Common myeloid progenitor, CD34-positive (primary cell): ENCODE results near the gene TEX11.
"Not testable (repeated sequence)": the region's sequence is repeated elsewhere in the genome, so short reads cannot be mapped to it uniquely, and the experiment has no call there.

Experiments
- CTCF ChIA-PET: fragments of 350-600 bp; sonication (Branson Sonifier 250); formaldehyde crosslinking; loops from one replicate; lab custom pipeline; 2021; ENCODE audit warnings: antibody characterized with exemption; lab: Charles Lee
- POLR2A ChIA-PET: fragments of 350-600 bp; sonication (Branson Sonifier 250); formaldehyde crosslinking; loops from one replicate; lab custom pipeline; 2021; ENCODE audit warnings: antibody characterized with exemption; lab: Charles Lee
- DNase-seq, 3 donors: peaks; one replicate each; pipeline versions ENCODE4 v3.0.0 to v3.0.0-alpha.2; 2013
- H3K27ac ChIP-seq, 2 experiments: 1 replicate in 1 of 2; 2 replicates in 1 of 2; pipeline ENCODE4 v1.7.0; 2013; ENCODE audit warnings: inconsistent platforms in 2 of 2, low read length in 2 of 2, mild to moderate bottlenecking in 2 of 2, low read depth in 1 of 2, moderate library complexity in 1 of 2; ENCODE audit not compliant: severe bottlenecking in 2 of 2, insufficient read depth in 1 of 2, poor library complexity in 1 of 2
- H3K27me3 ChIP-seq, 5 experiments: replicated peaks in 2 of 5; 1 replicate in 3 of 5; 2 replicates in 2 of 5; pipeline versions ENCODE4 v1.6.1 to v1.7.0; 2013; ENCODE audit warnings: low read length in 4 of 5, mild to moderate bottlenecking in 2 of 5, moderate library complexity in 2 of 5, inconsistent platforms in 1 of 5; ENCODE audit not compliant: insufficient read depth in 5 of 5, control insufficient read depth in 4 of 5
- H3K36me3 ChIP-seq, 4 experiments: 1 replicate in 2 of 4; 2 replicates in 2 of 4; pipeline versions ENCODE4 v1.6.1 to v1.7.0; 2013; ENCODE audit warnings: low read length in 3 of 4, control low read depth in 1 of 4, mild to moderate bottlenecking in 1 of 4; ENCODE audit not compliant: control insufficient read depth in 4 of 4, insufficient read depth in 4 of 4
- H3K4me1 ChIP-seq, 4 experiments: 1 replicate in 3 of 4; 2 replicates in 1 of 4; pipeline versions ENCODE4 v1.6.1 to v1.7.1; 2013; ENCODE audit warnings: low read length in 3 of 4, mild to moderate bottlenecking in 3 of 4, control low read depth in 1 of 4, inconsistent platforms in 1 of 4, moderate library complexity in 1 of 4; ENCODE audit not compliant: control insufficient read depth in 4 of 4, insufficient read depth in 4 of 4; ENCODE audit errors: control extremely low read depth in 1 of 4
- H3K4me3 ChIP-seq, 7 experiments: 1 replicate in 4 of 7; 2 replicates in 3 of 7; pipeline versions ENCODE4 v1.5.1 to v1.7.0; 2013; ENCODE audit warnings: mild to moderate bottlenecking in 7 of 7, low read length in 6 of 7, moderate library complexity in 6 of 7, inconsistent platforms in 2 of 7, low read depth in 2 of 7, control low read depth in 1 of 7; ENCODE audit not compliant: insufficient read depth in 4 of 7, control insufficient read depth in 1 of 7; ENCODE audit errors: extremely low read depth in 1 of 7
- H3K9me3 ChIP-seq, 5 experiments: 1 replicate in 4 of 5; 2 replicates in 1 of 5; pipeline versions ENCODE4 v1.6.1 to v1.7.1; 2013; ENCODE audit warnings: low read length in 4 of 5, mild to moderate bottlenecking in 2 of 5, inconsistent platforms in 1 of 5, low read depth in 1 of 5, moderate library complexity in 1 of 5; ENCODE audit not compliant: control insufficient read depth in 4 of 5, insufficient read depth in 2 of 5; ENCODE audit errors: control extremely low read depth in 1 of 5
- WGBS: methylation state at CpG from one replicate; pipeline ENCODE4 v1.1.5; 2013; ENCODE audit not compliant: insufficient coverage; 5-methylcytosine and 5-hydroxymethylcytosine counted together

Gene TEX11

DNA sequence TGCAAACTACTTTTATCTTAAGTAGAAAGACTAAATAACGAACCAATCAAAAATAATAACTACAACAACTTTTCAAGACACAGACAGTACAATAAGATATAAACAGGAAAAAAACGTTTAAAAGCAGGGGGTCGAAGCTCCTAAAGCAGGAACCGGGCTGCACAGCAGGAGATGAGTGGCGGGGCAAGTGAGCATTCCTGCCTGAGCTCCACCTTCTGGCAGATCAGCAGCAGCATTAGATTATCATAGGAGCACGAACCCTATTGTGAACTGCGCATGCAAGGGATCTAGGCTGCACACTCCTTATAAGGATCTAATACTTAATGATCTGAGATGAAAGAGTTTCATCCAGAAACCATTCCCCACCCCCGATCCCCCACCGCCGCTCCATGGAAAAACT lies 146.2 kb downstream of the TEX11 start:
- 47% methylated on average over 8 of the region's 10 CpGs for WGBS
- Histone ChIP-seq H3K9me3 (no peaks in the 10 kb centered on the region), H3K27me3 (peaks cover 0 to 2% (median 0%) of the 10 kb centered on the region in 5 experiments), H3K4me1 (no peaks in the 10 kb centered on the region), H3K27ac (no peak overlapping the region), H3K4me3 (no peak overlapping the region), H3K36me3 (no peaks in the 10 kb centered on the region)
- POLR2A ChIA-PET, result no interaction called here
- no peak for DNase-seq
- CTCF ChIA-PET, result no interaction called here

DNA sequence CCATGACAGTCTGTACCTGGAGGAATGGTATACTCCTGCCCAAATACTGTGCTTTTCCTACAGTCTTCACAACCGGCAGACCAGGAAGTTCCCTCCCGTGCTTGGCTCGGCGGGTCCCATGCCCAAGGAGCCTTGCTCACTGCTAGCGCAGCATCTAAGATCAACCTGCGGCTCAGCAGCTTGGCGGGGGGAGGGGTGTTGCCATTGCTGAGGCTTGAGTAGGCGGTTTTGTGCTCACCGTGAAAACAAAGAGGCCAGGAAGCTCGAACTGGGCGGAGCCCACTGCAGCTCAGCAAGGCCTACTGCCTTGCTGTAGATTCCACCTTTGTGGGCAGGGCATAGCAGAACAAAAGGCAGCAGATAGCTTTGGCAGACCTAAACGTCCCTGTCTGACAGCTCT lies 152.7 kb downstream of the TEX11 start:
- H3K4me3 ChIP-seq, result no peak overlapping the region
- no peak overlapping the region for H3K27ac ChIP-seq
- no peaks in the 10 kb centered on the region for H3K36me3 ChIP-seq
- 78% methylated on average over 12 of the region's 12 CpGs for WGBS
- no peaks in the 10 kb centered on the region for H3K9me3 ChIP-seq
- H3K27me3 ChIP-seq, result no peaks in the 10 kb centered on the region
- ChIA-PET CTCF (no interaction called here), POLR2A (interaction anchor here (0.6 kb wide), 1 partner anchor 198 kb away, joined by 3 read pairs; no protein-coding TSS in a partner anchor)
- H3K4me1 ChIP-seq, result peaks cover 0 to 4% (median 0%) of the 10 kb centered on the region in 4 experiments
- DNase-seq, result no peak

DNA sequence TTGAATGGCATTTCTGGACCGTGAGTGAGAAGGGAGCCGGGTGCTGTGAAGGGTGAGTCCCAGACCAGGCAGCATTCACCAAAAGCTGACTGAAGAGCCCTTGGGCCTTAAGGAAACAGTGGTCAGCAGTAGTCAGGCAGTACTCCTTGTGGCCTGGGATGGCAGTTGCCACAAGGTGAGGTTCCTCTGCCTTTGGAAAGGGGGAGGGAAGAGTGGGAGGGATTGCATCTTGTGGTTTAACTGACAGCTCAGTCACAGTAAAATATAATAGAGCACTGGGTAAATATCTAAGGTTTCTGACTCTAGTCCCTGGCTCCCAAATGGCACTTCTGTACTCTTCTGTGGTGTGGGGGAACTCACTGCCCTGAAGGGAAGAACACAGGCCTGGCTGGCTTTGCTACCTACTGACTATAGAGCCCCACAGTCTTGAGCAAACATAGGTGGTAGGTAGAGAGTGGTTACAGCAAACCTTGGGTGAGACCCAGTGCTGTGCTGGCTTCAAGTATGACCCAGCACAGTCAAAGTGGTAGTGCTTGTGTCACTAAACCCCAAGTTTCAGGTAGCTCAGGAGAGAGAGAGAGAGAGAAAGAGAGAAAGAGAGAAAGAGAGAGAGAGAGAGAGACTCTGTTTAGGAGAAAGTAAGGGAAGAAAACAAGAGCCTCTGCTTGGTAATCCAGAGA lies 154.2 kb downstream of the TEX11 start:
- 88% methylated on average over 2 of the region's 2 CpGs for WGBS
- CTCF ChIA-PET, result no interaction called here
- no peak for DNase-seq
- H3K36me3 ChIP-seq, result no peaks in the 10 kb centered on the region
- peaks cover 0 to 4% (median 0%) of the 10 kb centered on the region in 4 experiments for H3K4me1 ChIP-seq
- H3K27ac ChIP-seq, result no peak overlapping the region
- H3K4me3 ChIP-seq, result no peak overlapping the region
- no peaks in the 10 kb centered on the region for H3K27me3 ChIP-seq
- no peaks in the 10 kb centered on the region for H3K9me3 ChIP-seq
- POLR2A ChIA-PET, result no interaction called here

DNA sequence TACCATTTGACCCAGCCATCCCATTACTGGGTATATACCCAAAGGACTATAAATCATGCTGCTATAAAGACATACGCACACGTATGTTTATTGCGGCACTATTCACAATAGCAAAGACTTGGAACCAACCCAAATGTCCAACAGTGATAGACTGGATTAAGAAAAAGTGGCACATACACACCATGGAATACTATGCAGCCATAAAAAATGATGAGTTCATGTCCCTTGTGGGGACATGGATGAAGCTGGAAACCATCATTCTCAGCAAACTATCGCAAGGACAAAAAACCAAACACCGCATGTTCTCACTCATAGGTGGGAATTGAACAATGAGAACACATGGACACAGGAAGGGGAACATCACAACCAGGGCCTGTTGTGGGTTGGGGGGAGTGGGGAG lies 174.7 kb downstream of the TEX11 start:
- WGBS, result no CpG with 5 or more reads among the region's 5 CpGs
- POLR2A ChIA-PET, result not testable (repeated sequence)

DNA sequence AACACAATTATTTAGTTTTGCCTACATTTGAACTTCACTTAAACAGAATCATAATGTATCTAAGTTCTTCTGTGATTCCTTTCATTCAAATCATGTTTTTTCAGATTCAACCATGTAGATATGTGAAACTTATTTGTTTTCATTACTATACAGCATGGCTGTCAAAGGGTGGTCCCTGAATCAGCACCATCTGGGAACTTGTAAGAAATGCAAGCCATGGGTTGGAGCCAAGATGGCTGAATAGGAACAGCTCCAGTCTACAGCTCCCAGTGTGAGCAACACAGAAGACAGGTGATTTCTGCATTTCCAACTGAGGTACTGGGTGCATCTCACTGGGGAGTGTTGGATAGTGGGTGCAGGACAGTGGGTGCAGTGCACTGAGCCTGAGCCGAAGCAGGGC lies 180.6 kb downstream of the TEX11 start:
- H3K4me3 ChIP-seq, H3K9me3 ChIP-seq, H3K36me3 ChIP-seq, CTCF ChIA-PET, H3K27me3 ChIP-seq, H3K4me1 ChIP-seq, H3K27ac ChIP-seq, DNase-seq, POLR2A ChIA-PET: not testable (repeated sequence)
- no CpG with 5 or more reads among the region's 1 CpG for WGBS

More for the DNA sequence above, 174.7 kb downstream of the TEX11 start:
- H3K4me1 ChIP-seq, CTCF ChIA-PET, H3K27ac ChIP-seq, H3K9me3 ChIP-seq, DNase-seq, H3K27me3 ChIP-seq, H3K4me3 ChIP-seq, H3K36me3 ChIP-seq: not testable (repeated sequence)

DNA sequence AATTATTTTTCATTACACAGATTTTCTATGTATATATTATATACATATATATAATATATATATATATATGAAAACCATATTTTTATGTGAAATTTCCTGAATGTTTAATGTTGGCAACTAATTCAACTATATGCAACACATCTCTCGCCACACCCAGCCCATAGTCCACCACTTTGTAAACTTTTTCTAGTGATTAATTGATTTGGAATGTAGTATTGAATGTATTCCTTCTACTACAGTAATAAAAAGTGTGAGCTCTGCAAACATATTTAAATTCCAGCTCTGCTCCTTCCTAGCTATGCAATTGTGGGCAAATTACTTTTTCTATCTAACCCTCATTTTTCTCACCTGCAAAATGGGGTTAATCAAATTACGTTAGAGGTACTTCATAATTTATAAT lies 187.8 kb downstream of the TEX11 start:
- H3K36me3 ChIP-seq, result no peaks in the 10 kb centered on the region
- no peaks in the 10 kb centered on the region for H3K27me3 ChIP-seq
- DNase-seq, result no peak
- CTCF ChIA-PET, result interaction anchor here (0.6 kb wide), 1 partner anchor 467 kb away, joined by 3 read pairs; no protein-coding TSS in a partner anchor
- H3K9me3 ChIP-seq, result no peaks in the 10 kb centered on the region
- POLR2A ChIA-PET, result no interaction called here
- H3K27ac ChIP-seq, result no peak overlapping the region
- no peaks in the 10 kb centered on the region for H3K4me1 ChIP-seq
- WGBS, result no CpG with 5 or more reads among the region's 2 CpGs
- no peak overlapping the region for H3K4me3 ChIP-seq

DNA sequence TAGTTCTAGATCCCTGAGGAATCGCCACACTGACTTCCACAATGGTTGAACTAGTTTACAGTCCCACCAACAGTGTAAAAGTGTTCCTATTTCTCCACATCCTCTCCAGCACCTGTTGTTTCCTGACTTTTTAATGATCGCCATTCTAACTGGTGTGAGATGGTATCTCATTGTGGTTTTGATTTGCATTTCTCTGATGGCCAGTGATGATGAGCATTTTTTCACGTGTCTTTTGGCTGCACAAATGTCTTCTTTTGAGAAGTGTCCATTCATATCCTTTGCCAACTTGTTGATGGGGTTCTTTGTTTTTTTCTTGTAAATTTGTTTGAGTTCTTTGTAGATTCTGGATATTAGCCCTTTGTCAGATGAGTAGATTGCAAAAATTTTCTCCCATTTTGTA lies 197.2 kb downstream of the TEX11 start:
- POLR2A ChIA-PET, H3K27me3 ChIP-seq, CTCF ChIA-PET, H3K4me3 ChIP-seq, H3K4me1 ChIP-seq, H3K9me3 ChIP-seq, H3K27ac ChIP-seq, H3K36me3 ChIP-seq, DNase-seq: not testable (repeated sequence)
- no CpG with 5 or more reads among the region's 3 CpGs for WGBS
